ENCODE measurements around the gene UTP15. TPM values are rescaled to one million over a fixed set of nuclear protein-coding genes. Genes with fewer than 3 reads are reported as not detected.

The UTP15 gene
- total and polyA plus RNA-seq, 2 donors (not counting 3 experiments of a cell fraction or from before 2014, with no cell fraction given): 11.7 to 25.2 TPM

GRCh38 chr5:73626814-73627313, 61.3 kb downstream of the UTP15 start:
- H3K4me3 ChIP-seq (replicated peaks in 1 of 3; ENCODE audit: insufficient read depth in 1 of 3, low read depth in 1 of 3, low read length in 3 of 3): peak overlapping the region; percentile 24 to 83 (median 74)
- H4K20me1 ChIP-seq (replicated peaks; ENCODE audit: control insufficient read depth, extremely low read depth, insufficient read depth, low read length): no peaks in the 10 kb centered on the region
- H3K9ac ChIP-seq (replicated peaks; ENCODE audit: extremely low read depth, insufficient read depth, low read length): peak overlapping the region; percentile 94
- no peak overlapping the region for H2AFZ ChIP-seq (ENCODE audit: low read depth, low read length)
- no peaks in the 10 kb centered on the region for H3K27me3 ChIP-seq (ENCODE audit: control insufficient read depth in 2 of 2, insufficient read depth in 2 of 2, low read length in 2 of 2)
- FAIRE-seq: no peak
- dilution Hi-C loops (cut with MboI; ENCODE audit: extremely low pct_ligation_motif_present, low sequenced_read_pairs): no loop called here
- H3K4me1 ChIP-seq (ENCODE audit: control insufficient read depth, extremely low read depth, insufficient read depth, low read length): peaks cover 46% of the 10 kb centered on the region
- ChIA-PET POLR2A (interaction anchor here (1.0 kb wide), 1 partner anchor 11 kb away, joined by 6 read pairs; no protein-coding TSS in a partner anchor), CTCF (interaction anchor here (1.1 to 3.2 kb wide), 4 partner anchors 36 to 166 kb away, joined by 3 to 17 read pairs (median 8); no protein-coding TSS in a partner anchor)
- no peak for DNase-seq (ENCODE audit: low read depth, low spot score)
- no peaks in the 10 kb centered on the region for H3K9me1 ChIP-seq (replicated peaks; ENCODE audit: control insufficient read depth, extremely low read depth, insufficient read depth, low read length)
- BruUV-seq (replicated peaks): TSS peak; percentile 26
- H3K9me3 ChIP-seq (replicated peaks; ENCODE audit: control insufficient read depth, insufficient read depth, low read length): no peaks in the 10 kb centered on the region
- intact Hi-C loops (cut with micrococcal nuclease): loop anchor here (1.0 to 5.0 kb wide), 5 partner anchors 11 to 120 kb away; no protein-coding TSS in a partner anchor
- TF ChIP-seq FOS (IDR thresholded peaks at IDR 0.05; ENCODE audit: borderline replicate concordance, insufficient read depth, low read length) (no peak), POLR2A (IDR thresholded peaks at IDR 0.05; ENCODE audit: low read depth, low read length) (peak; percentile 5)
- no peaks in the 10 kb centered on the region for H3K36me3 ChIP-seq (ENCODE audit: control insufficient read depth in 2 of 2, extremely low read depth in 1 of 2, insufficient read depth in 2 of 2, low read length in 2 of 2)
- peak overlapping the region; percentile 62 for H3K27ac ChIP-seq (ENCODE audit: insufficient read depth, low read depth, low read length)
- peaks cover 58% of the 10 kb centered on the region for H3K79me2 ChIP-seq (ENCODE audit: control insufficient read depth, insufficient read depth, low read length)
- H3K4me2 ChIP-seq (ENCODE audit: insufficient read depth, low read length): peak overlapping the region; percentile 97

GRCh38 chr5:73629456-73629855, 63.9 kb downstream of the UTP15 start:
- Histone ChIP-seq H3K79me2 (ENCODE audit: control insufficient read depth, insufficient read depth, low read length) (peaks cover 84% of the 10 kb centered on the region), H3K9ac (replicated peaks; ENCODE audit: extremely low read depth, insufficient read depth, low read length) (no peak overlapping the region), H3K4me1 (ENCODE audit: control insufficient read depth, extremely low read depth, insufficient read depth, low read length) (peaks cover 54% of the 10 kb centered on the region), H3K9me3 (replicated peaks; ENCODE audit: control insufficient read depth, insufficient read depth, low read length) (no peaks in the 10 kb centered on the region), H3K27me3 (ENCODE audit: control insufficient read depth in 2 of 2, insufficient read depth in 2 of 2, low read length in 2 of 2) (no peaks in the 10 kb centered on the region), H2AFZ (ENCODE audit: low read depth, low read length) (no peak overlapping the region), H3K27ac (ENCODE audit: insufficient read depth, low read depth, low read length) (no peak overlapping the region), H4K20me1 (replicated peaks; ENCODE audit: control insufficient read depth, extremely low read depth, insufficient read depth, low read length) (no peaks in the 10 kb centered on the region), H3K36me3 (ENCODE audit: control insufficient read depth in 2 of 2, extremely low read depth in 1 of 2, insufficient read depth in 2 of 2, low read length in 2 of 2) (peaks cover 0 to 3% of the 10 kb centered on the region in 2 experiments), H3K9me1 (replicated peaks; ENCODE audit: control insufficient read depth, extremely low read depth, insufficient read depth, low read length) (no peaks in the 10 kb centered on the region), H3K4me3 (replicated peaks in 1 of 3; ENCODE audit: insufficient read depth in 1 of 3, low read depth in 1 of 3, low read length in 3 of 3) (no peak overlapping the region), H3K4me2 (ENCODE audit: insufficient read depth, low read length) (peak overlapping the region; percentile 97)
- dilution Hi-C loops (cut with MboI; ENCODE audit: extremely low pct_ligation_motif_present, low sequenced_read_pairs): no loop called here
- no peak for TF ChIP-seq JUN (IDR thresholded peaks at IDR 0.05; ENCODE audit: borderline replicate concordance, insufficient read depth, insufficient read length, low read depth)
- FAIRE-seq (no peak), DNase-seq (ENCODE audit: low read depth, low spot score) (no peak)
- ChIA-PET POLR2A (interaction anchor here (0.6 to 0.7 kb wide), 2 partner anchors 71 to 192 kb away, joined by 3 to 4 read pairs; no protein-coding TSS in a partner anchor), CTCF (interaction anchor here (2.0 kb wide), 1 partner anchor 64 kb away, joined by 7 read pairs; no protein-coding TSS in a partner anchor)
- no TSS peak for BruUV-seq (replicated peaks)
- intact Hi-C loops (cut with micrococcal nuclease): loop anchor here (5.0 kb wide), 2 partner anchors 37 to 118 kb away; no protein-coding TSS in a partner anchor

Data from endothelial cell of umbilical vein (primary cell).